Measurements from ENCODE around the gene PAX5. TPM values are rescaled to one million over a fixed set of nuclear protein-coding genes. Genes with fewer than 3 reads are reported as not detected.

The PAX5 gene
- polyA plus RNA-seq, 1 donor from 2014 or later, result not detected

- Histone ChIP-seq H3F3A (ENCODE audit: insufficient read depth, low read length, poor library complexity, severe bottlenecking) (no peaks in the 10 kb centered on the region), H3K9me2 (ENCODE audit: insufficient read depth, low read length) (no peaks in the 10 kb centered on the region), H4K20me1 (ENCODE audit: insufficient read depth) (no peaks in the 10 kb centered on the region), H3K4me3 (ENCODE audit: low read length) (no peak overlapping the region), H2AFZ (ENCODE audit: low read depth, low read length) (no peak overlapping the region), H3K36me3 (ENCODE audit: insufficient read depth, low read length) (no peaks in the 10 kb centered on the region), H3K27ac (ENCODE audit: low read length) (no peak overlapping the region), H3K9me3 (ENCODE audit: low read length) (no peaks in the 10 kb centered on the region), H3K4me2 (ENCODE audit: low read length) (no peak overlapping the region), H3K79me2 (replicated peaks; ENCODE audit: insufficient read depth, low read length) (no peaks in the 10 kb centered on the region), H3K9ac (ENCODE audit: low read length) (no peak overlapping the region), H3K27me3 (ENCODE audit: insufficient read depth, low read depth, low read length) (no peaks in the 10 kb centered on the region)
- TF ChIP-seq EZH2 (IDR thresholded peaks at IDR 0.05; ENCODE audit: borderline replicate concordance, insufficient read depth, low read length, poor library complexity, severe bottlenecking) (no peak), EP300 (conservative IDR thresholded peaks at IDR 0.05; ENCODE audit: poor library complexity, severe bottlenecking) (no peak), RAD21 (conservative IDR thresholded peaks at IDR 0.05) (no peak), MXI1 (conservative IDR thresholded peaks at IDR 0.05; ENCODE audit: poor library complexity, severe bottlenecking) (no peak), TAF1 (IDR thresholded peaks at IDR 0.05; ENCODE audit: low read depth) (no peak), SMC3 (conservative IDR thresholded peaks at IDR 0.05; ENCODE audit: poor library complexity) (no peak), POLR2AphosphoS5 (IDR thresholded peaks at IDR 0.05) (no peak)
- TF ChIP-seq, protein P1, sequence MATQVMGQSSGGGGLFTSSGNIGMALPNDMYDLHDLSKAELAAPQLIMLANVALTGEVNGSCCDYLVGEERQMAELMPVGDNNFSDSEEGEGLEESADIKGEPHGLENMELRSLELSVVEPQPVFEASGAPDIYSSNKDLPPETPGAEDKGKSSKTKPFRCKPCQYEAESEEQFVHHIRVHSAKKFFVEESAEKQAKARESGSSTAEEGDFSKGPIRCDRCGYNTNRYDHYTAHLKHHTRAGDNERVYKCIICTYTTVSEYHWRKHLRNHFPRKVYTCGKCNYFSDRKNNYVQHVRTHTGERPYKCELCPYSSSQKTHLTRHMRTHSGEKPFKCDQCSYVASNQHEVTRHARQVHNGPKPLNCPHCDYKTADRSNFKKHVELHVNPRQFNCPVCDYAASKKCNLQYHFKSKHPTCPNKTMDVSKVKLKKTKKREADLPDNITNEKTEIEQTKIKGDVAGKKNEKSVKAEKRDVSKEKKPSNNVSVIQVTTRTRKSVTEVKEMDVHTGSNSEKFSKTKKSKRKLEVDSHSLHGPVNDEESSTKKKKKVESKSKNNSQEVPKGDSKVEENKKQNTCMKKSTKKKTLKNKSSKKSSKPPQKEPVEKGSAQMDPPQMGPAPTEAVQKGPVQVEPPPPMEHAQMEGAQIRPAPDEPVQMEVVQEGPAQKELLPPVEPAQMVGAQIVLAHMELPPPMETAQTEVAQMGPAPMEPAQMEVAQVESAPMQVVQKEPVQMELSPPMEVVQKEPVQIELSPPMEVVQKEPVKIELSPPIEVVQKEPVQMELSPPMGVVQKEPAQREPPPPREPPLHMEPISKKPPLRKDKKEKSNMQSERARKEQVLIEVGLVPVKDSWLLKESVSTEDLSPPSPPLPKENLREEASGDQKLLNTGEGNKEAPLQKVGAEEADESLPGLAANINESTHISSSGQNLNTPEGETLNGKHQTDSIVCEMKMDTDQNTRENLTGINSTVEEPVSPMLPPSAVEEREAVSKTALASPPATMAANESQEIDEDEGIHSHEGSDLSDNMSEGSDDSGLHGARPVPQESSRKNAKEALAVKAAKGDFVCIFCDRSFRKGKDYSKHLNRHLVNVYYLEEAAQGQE (IDR thresholded peaks at IDR 0.05; ENCODE audit: borderline replicate concordance), result no peak
- TF ChIP-seq, protein P2, sequence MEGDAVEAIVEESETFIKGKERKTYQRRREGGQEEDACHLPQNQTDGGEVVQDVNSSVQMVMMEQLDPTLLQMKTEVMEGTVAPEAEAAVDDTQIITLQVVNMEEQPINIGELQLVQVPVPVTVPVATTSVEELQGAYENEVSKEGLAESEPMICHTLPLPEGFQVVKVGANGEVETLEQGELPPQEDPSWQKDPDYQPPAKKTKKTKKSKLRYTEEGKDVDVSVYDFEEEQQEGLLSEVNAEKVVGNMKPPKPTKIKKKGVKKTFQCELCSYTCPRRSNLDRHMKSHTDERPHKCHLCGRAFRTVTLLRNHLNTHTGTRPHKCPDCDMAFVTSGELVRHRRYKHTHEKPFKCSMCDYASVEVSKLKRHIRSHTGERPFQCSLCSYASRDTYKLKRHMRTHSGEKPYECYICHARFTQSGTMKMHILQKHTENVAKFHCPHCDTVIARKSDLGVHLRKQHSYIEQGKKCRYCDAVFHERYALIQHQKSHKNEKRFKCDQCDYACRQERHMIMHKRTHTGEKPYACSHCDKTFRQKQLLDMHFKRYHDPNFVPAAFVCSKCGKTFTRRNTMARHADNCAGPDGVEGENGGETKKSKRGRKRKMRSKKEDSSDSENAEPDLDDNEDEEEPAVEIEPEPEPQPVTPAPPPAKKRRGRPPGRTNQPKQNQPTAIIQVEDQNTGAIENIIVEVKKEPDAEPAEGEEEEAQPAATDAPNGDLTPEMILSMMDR (IDR thresholded peaks at IDR 0.05; ENCODE audit: poor library complexity, severe bottlenecking), result no peak
These were observed 99.5 kb downstream of the PAX5 start for GRCh38 chr9:36934478-36935065.

DNA sequence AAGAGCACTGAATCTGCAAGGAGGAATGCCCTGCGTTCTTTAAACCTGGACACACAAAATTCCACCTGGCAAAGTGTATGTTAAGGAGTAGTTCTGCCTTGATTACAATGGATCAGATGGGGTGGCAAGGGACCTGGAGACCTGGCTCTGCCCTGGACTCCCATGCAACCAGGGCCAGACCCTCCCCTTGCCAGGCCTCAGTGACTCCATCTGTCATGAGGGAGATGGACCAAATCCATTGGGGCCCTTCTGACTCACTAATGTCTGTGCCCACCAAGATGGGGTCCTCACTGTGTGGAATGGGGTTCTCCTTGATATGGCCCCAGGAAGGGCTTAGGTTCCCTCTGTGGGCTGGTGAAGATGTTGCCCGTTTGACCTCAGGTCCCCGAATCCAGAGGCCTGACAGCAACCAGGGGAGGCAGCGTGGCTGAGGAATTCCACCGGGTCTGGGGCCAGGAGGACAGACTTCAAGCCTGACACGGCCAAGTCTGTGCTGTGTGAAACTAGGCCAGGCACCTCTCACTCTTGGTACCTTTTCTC is 100.3 kb downstream of the PAX5 start:
- Histone ChIP-seq H3K27ac (ENCODE audit: low read length) (no peak overlapping the region), H3K79me2 (replicated peaks; ENCODE audit: insufficient read depth, low read length) (no peaks in the 10 kb centered on the region), H3K4me2 (ENCODE audit: low read length) (no peak overlapping the region), H3K9me2 (ENCODE audit: insufficient read depth, low read length) (no peaks in the 10 kb centered on the region), H4K20me1 (ENCODE audit: insufficient read depth) (no peaks in the 10 kb centered on the region), H3K9me3 (ENCODE audit: low read length) (no peaks in the 10 kb centered on the region), H3K9ac (ENCODE audit: low read length) (no peak overlapping the region), H3F3A (ENCODE audit: insufficient read depth, low read length, poor library complexity, severe bottlenecking) (no peaks in the 10 kb centered on the region), H2AFZ (ENCODE audit: low read depth, low read length) (no peak overlapping the region), H3K36me3 (ENCODE audit: insufficient read depth, low read length) (no peaks in the 10 kb centered on the region), H3K4me3 (ENCODE audit: low read length) (no peak overlapping the region), H3K27me3 (ENCODE audit: insufficient read depth, low read depth, low read length) (no peaks in the 10 kb centered on the region)
- TF ChIP-seq, protein P1 (IDR thresholded peaks at IDR 0.05; ENCODE audit: borderline replicate concordance), result no peak
- TF ChIP-seq SMC3 (conservative IDR thresholded peaks at IDR 0.05; ENCODE audit: poor library complexity), result no peak
- TF ChIP-seq EP300 (conservative IDR thresholded peaks at IDR 0.05; ENCODE audit: poor library complexity, severe bottlenecking), result no peak
- no peak for TF ChIP-seq MXI1 (conservative IDR thresholded peaks at IDR 0.05; ENCODE audit: poor library complexity, severe bottlenecking)
- no peak for TF ChIP-seq RAD21 (conservative IDR thresholded peaks at IDR 0.05)
- no peak for TF ChIP-seq TAF1 (IDR thresholded peaks at IDR 0.05; ENCODE audit: low read depth)
- TF ChIP-seq, protein P2 (IDR thresholded peaks at IDR 0.05; ENCODE audit: poor library complexity, severe bottlenecking), result no peak
- no peak for TF ChIP-seq EZH2 (IDR thresholded peaks at IDR 0.05; ENCODE audit: borderline replicate concordance, insufficient read depth, low read length, poor library complexity, severe bottlenecking)
- TF ChIP-seq POLR2AphosphoS5 (IDR thresholded peaks at IDR 0.05), result no peak
